ENCODE measurements around the gene SREBF2. TPM values are rescaled to one million over a fixed set of nuclear protein-coding genes. Genes with fewer than 3 reads are reported as not detected.

Gene SREBF2
- total and polyA plus RNA-seq, 2 of the 13 experiments (the other 11 are each of a cell fraction or from before 2014, with no cell fraction given) = 53.8 to 72.6 TPM

GRCh38 chr22:41801886-41802285 is 31.0 kb upstream of the SREBF2 start (continued):
- TF ChIP-seq, protein P1, sequence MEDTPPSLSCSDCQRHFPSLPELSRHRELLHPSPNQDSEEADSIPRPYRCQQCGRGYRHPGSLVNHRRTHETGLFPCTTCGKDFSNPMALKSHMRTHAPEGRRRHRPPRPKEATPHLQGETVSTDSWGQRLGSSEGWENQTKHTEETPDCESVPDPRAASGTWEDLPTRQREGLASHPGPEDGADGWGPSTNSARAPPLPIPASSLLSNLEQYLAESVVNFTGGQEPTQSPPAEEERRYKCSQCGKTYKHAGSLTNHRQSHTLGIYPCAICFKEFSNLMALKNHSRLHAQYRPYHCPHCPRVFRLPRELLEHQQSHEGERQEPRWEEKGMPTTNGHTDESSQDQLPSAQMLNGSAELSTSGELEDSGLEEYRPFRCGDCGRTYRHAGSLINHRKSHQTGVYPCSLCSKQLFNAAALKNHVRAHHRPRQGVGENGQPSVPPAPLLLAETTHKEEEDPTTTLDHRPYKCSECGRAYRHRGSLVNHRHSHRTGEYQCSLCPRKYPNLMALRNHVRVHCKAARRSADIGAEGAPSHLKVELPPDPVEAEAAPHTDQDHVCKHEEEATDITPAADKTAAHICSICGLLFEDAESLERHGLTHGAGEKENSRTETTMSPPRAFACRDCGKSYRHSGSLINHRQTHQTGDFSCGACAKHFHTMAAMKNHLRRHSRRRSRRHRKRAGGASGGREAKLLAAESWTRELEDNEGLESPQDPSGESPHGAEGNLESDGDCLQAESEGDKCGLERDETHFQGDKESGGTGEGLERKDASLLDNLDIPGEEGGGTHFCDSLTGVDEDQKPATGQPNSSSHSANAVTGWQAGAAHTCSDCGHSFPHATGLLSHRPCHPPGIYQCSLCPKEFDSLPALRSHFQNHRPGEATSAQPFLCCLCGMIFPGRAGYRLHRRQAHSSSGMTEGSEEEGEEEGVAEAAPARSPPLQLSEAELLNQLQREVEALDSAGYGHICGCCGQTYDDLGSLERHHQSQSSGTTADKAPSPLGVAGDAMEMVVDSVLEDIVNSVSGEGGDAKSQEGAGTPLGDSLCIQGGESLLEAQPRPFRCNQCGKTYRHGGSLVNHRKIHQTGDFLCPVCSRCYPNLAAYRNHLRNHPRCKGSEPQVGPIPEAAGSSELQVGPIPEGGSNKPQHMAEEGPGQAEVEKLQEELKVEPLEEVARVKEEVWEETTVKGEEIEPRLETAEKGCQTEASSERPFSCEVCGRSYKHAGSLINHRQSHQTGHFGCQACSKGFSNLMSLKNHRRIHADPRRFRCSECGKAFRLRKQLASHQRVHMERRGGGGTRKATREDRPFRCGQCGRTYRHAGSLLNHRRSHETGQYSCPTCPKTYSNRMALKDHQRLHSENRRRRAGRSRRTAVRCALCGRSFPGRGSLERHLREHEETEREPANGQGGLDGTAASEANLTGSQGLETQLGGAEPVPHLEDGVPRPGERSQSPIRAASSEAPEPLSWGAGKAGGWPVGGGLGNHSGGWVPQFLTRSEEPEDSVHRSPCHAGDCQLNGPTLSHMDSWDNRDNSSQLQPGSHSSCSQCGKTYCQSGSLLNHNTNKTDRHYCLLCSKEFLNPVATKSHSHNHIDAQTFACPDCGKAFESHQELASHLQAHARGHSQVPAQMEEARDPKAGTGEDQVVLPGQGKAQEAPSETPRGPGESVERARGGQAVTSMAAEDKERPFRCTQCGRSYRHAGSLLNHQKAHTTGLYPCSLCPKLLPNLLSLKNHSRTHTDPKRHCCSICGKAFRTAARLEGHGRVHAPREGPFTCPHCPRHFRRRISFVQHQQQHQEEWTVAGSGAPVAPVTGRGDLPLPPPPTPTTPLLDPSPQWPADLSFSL (CRISPR knock-in tag; IDR thresholded peaks at IDR 0.05) = no peak
- no peak for TF ChIP-seq NPAS2 (CRISPR knock-in tag; IDR thresholded peaks at IDR 0.05; ENCODE audit: borderline replicate concordance)

DNA sequence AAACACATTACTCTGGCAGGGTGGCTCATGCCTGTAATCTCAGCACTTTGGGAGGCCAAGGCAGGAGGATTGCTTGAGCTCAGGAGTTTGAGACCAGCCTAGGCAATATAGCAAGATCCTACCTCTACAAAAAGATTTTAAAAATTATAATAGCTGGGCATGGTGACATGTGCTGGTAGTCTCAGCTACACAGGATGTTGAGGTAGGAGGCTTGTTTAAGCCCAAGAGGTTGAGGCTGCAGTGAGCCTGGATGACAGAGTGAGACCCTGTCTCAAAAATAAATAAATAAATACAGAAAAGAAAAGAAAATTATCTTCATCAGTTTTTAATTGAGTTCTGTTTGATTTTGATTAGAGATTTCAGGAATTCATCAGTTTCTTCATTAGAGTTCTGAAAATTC is 27.3 kb upstream of the SREBF2 start:
- H3K9ac ChIP-seq (ENCODE audit: insufficient read depth, low read depth, low read length) = no peak overlapping the region
- DNase-seq (ENCODE audit: low spot score) (no peak), FAIRE-seq (peak; percentile 49), ATAC-seq (no peak)
- H3K4me3 ChIP-seq (replicated peaks in 1 of 3; ENCODE audit: insufficient read depth in 1 of 3, low read depth in 2 of 3, low read length in 3 of 3) = no peak overlapping the region
- H3K27me3 ChIP-seq (ENCODE audit: control insufficient read depth in 1 of 2, insufficient read depth in 2 of 2, low read length in 2 of 2) = no peaks in the 10 kb centered on the region; a peak in 1 of 5 replicates
- no peaks in the 10 kb centered on the region for H3K9me3 ChIP-seq (ENCODE audit: low read length)
- ChIA-PET POLR2A (no interaction called here), CTCF (ENCODE audit: low intra/inter-chr PET ratio, low total read pairs) (no interaction called here)
- H2AFZ ChIP-seq (ENCODE audit: low read length) = no peak overlapping the region
- no peak overlapping the region for H3K27ac ChIP-seq (ENCODE audit: extremely low read length, insufficient read depth, low read length)
- peaks cover 24% of the 10 kb centered on the region for H3K4me1 ChIP-seq (ENCODE audit: insufficient read depth, low read length)
- H3K79me2 ChIP-seq (ENCODE audit: insufficient read depth, low read length) = peaks cover 35% of the 10 kb centered on the region
- H4K20me1 ChIP-seq (ENCODE audit: insufficient read depth, low read length) = no peaks in the 10 kb centered on the region
- no peak overlapping the region for H3K4me2 ChIP-seq (ENCODE audit: low read depth, low read length)
- no TSS peak for BruUV-seq (replicated peaks)
- in situ Hi-C loops (cut with HindIII; ENCODE audit: extremely low pct_ligation_motif_present, low pct_unique_long_range_greater_than_20kb) (no loop called here), intact Hi-C loops (cut with micrococcal nuclease; ENCODE audit: unreplicated experiment) (no loop called here)
- H3K36me3 ChIP-seq (replicated peaks in 1 of 2; ENCODE audit: control insufficient read depth in 1 of 2, insufficient read depth in 2 of 2, low read length in 2 of 2) = peaks cover 0 to 1% of the 10 kb centered on the region in 2 experiments; a peak in 3 of 5 replicates
- no peak for TF ChIP-seq YEATS4 (CRISPR knock-in tag; IDR thresholded peaks at IDR 0.05; ENCODE audit: borderline replicate concordance)
- no peak for TF ChIP-seq NCOR1 (IDR thresholded peaks at IDR 0.05; ENCODE audit: borderline replicate concordance, low read length)
- no peak for TF ChIP-seq ZNF136 (CRISPR knock-in tag; IDR thresholded peaks at IDR 0.05; ENCODE audit: low read depth)
- no peak for TF ChIP-seq ZNF670 (CRISPR knock-in tag; IDR thresholded peaks at IDR 0.05; ENCODE audit: borderline replicate concordance)
- TF ChIP-seq GFI1 (CRISPR knock-in tag; IDR thresholded peaks at IDR 0.05; ENCODE audit: borderline replicate concordance) = no peak
- no peak for TF ChIP-seq HNRNPLL (IDR thresholded peaks at IDR 0.05; ENCODE audit: low read depth, low read length, poor library complexity, severe bottlenecking)
- TF ChIP-seq HMG20B (CRISPR knock-in tag; conservative IDR thresholded peaks at IDR 0.05) = no peak
- TF ChIP-seq SRY (CRISPR knock-in tag; IDR thresholded peaks at IDR 0.05) = no peak
- TF ChIP-seq ZNF556 (CRISPR knock-in tag; IDR thresholded peaks at IDR 0.05; ENCODE audit: borderline replicate concordance) = no peak
- no peak for TF ChIP-seq POLR2AphosphoS2 (IDR thresholded peaks at IDR 0.05; ENCODE audit: low read depth, low read length)
- no peak for TF ChIP-seq SALL2 (CRISPR knock-in tag; IDR thresholded peaks at IDR 0.05)
- TF ChIP-seq PAWR (CRISPR knock-in tag; IDR thresholded peaks at IDR 0.05; ENCODE audit: borderline replicate concordance) = no peak
- TF ChIP-seq PBX3 (CRISPR knock-in tag; IDR thresholded peaks at IDR 0.05; ENCODE audit: borderline replicate concordance) = no peak

All from HepG2 (cell line).